T47D (cell line): ENCODE data around the gene SOX4.
A peak's percentile ranks its signal among the peaks of the same experiment; 100 is the strongest.

Experiments
- DNase-seq, 2 experiments: peaks; one replicate each; pipeline versions ENCODE4 v3.0.0 to v3.0.0-alpha.2; 2011 to 2012; ENCODE audit warnings: low read depth in 1 of 2, low spot score in 1 of 2
- JUND ChIP-seq: IDR thresholded peaks from 2 replicates; pipeline ENCODE4 v1.6.1; 2012; ENCODE audit warnings: low read depth
- in situ Hi-C: cut with HindIII; loops from 2 replicates; pipeline ENCODE4 v1.10.0; 2016; ENCODE audit warnings: low sequenced_read_pairs, low pct_unique_long_range_greater_than_20kb

The SOX4 gene

GRCh38 chr6:21596145-21596948 lies 2.8 kb downstream of the SOX4 start:
- peak; percentile 28 to 46 for DNase-seq
- in situ Hi-C loops = no loop called here
- TF ChIP-seq JUND = no peak

DNA sequence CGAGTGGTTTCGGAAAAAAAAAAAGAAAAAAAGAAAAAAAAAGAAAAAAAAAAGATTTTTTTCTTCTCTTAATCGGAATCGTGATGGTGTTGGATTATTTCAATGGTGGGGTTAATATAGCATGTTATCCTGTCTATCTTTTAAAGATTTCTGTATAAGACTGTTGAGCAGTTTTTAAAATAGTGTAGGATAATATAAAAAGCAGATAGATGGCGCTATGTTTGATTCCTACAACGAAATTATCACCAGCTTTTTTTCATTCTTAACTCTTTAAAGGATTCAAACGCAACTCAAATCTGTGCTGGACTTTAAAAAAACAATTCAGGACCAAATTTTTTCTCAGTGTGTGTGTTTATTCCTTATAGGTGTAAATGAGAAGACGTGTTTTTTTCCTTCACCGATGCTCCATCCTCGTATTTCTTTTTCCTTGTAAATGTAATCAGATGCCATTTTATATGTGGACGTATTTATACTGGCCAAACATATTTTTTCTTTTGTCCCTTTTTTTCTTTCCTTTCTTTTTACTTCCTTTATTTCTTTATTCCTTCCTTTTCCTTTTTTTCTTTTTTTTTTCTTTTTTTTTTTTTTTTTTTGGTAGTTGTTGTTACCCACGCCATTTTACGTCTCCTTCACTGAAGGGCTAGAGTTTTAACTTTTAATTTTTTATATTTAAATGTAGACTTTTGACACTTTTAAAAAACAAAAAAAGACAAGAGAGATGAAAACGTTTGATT lies 3.6 kb downstream of the SOX4 start:
- DNase-seq = peak; percentile 37 to 58
- in situ Hi-C loops = no loop called here
- TF ChIP-seq JUND = no peak

GRCh38 chr6:21597801-21598673 lies 4.5 kb downstream of the SOX4 start:
- in situ Hi-C loops = no loop called here
- TF ChIP-seq JUND = no peak
- peak in 1 of 2 experiments; percentile 21 for DNase-seq

DNA sequence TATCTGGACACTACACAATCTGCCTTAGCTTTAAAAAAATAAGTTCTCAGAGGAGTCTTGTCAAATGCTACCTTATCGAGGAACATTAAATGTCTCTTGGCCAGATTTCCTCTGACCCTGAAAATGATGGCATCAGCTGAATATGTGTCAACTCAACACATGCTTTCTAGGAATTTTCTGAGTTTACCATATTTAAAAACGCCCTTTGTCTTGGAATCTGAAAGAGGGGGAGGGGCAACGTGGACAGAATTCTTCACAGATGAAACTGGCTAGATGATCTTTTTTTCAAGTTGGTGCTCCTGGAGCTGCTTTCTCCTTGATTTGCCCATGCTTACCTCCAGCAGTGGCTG lies 5.1 kb downstream of the SOX4 start:
- in situ Hi-C loops = no loop called here
- TF ChIP-seq JUND = no peak
- no peak for DNase-seq

GRCh38 chr6:21599051-21599696 lies 5.6 kb downstream of the SOX4 start:
- DNase-seq = no peak
- TF ChIP-seq JUND = no peak
- in situ Hi-C loops = no loop called here

- DNase-seq = peak in 1 of 2 experiments; percentile 70
- in situ Hi-C loops = no loop called here
- no peak for TF ChIP-seq JUND
These were observed 7.9 kb downstream of the SOX4 start for GRCh38 chr6:21601339-21601923.

- no peak for TF ChIP-seq JUND
- in situ Hi-C loops = no loop called here
- no peak for DNase-seq
These were observed 8.4 kb downstream of the SOX4 start for GRCh38 chr6:21601932-21602390.

DNA sequence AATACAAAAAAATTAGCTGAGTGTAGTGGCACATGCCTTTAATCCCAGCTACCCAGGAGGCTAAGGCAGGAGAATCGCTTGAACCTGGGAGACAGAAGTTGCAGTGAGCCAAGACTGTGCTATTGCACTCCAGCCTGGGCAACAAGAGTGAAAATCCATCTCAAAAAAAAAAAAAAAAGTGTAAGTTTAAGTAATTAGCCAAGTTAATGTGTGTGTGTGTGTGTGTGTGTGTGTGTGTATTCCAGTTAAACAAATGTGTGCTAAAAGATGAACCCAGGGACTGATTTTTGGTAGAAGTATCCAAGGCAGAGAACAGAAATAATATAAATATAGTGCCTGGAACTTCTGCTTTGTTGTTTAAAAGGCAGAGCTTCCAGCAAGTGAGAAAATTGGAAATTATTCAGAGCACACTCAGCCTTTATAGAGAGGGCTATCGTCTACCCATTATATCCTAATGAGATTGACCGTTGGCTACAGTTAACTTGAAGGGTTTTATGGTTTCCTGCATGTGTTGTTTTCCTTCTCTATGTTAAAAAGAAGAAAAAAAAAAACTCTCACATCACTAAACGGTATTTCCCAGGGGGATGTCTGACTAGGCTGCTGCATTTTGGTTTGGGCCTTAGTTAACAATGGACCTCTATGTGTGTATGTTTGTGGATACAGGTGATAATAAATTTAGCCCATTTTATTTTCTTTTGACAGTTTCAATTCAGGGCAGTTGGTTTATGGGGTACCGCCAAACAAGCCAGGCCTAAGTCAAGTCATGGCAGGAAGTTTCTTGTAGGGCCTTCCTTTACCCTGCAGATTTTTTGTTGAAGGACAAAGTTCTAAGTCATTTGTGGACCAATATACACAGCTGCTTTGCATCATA lies 9.8 kb downstream of the SOX4 start:
- in situ Hi-C loops = no loop called here
- no peak for TF ChIP-seq JUND
- no peak for DNase-seq

- in situ Hi-C loops = no loop called here
- no peak for DNase-seq
- TF ChIP-seq JUND = no peak
These were observed 10.5 kb downstream of the SOX4 start for GRCh38 chr6:21604081-21604480.

DNA sequence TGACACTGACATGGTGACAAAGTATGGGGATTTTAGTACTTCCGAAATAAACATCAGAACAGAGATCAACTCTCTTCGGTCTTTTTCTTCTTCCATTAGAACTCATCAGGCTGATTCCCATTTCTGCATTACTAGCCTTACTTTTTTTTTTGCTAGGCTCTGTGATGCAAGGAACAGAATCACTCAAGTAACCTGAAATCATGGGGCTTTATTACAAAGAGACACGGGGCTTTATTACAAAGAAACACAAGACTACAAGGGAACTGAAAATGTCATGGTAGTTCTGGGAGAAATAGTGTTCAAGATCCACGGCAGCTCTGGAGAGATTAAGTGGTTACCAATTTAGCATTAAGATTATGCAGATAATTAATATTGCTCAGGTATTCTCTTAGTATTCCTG lies 11.6 kb downstream of the SOX4 start:
- in situ Hi-C loops = no loop called here
- no peak for TF ChIP-seq JUND
- DNase-seq = no peak

DNA sequence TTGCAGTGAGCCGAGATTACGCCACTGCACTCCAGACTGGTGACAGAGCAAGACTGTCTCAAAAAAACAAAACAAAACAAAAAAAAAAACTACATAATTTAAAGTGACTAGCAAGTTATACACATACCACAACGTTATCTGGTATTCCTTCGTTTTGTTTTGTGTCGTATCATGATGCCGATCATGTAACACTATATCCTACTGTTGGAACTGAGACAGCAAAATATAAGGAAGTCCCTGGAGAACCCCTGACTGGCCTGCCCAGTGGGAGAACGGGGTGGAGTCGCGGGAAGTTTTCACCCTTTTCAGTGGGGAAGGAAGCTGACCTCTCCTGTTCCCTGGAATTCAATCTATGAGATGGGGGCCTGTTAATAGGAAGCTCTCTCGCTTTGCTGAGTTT lies 15.1 kb downstream of the SOX4 start:
- in situ Hi-C loops = no loop called here
- no peak for TF ChIP-seq JUND
- DNase-seq = no peak
